Measurements from ENCODE around the gene SPNS1.
"Not testable (repeated sequence)": the region's sequence is repeated elsewhere in the genome, so short reads cannot be mapped to it uniquely, and the experiment has no call there.

GRCh38 chr16:28926284-28926683 lies 48.3 kb upstream of the SPNS1 start:
- TF ChIP-seq, protein P1, sequence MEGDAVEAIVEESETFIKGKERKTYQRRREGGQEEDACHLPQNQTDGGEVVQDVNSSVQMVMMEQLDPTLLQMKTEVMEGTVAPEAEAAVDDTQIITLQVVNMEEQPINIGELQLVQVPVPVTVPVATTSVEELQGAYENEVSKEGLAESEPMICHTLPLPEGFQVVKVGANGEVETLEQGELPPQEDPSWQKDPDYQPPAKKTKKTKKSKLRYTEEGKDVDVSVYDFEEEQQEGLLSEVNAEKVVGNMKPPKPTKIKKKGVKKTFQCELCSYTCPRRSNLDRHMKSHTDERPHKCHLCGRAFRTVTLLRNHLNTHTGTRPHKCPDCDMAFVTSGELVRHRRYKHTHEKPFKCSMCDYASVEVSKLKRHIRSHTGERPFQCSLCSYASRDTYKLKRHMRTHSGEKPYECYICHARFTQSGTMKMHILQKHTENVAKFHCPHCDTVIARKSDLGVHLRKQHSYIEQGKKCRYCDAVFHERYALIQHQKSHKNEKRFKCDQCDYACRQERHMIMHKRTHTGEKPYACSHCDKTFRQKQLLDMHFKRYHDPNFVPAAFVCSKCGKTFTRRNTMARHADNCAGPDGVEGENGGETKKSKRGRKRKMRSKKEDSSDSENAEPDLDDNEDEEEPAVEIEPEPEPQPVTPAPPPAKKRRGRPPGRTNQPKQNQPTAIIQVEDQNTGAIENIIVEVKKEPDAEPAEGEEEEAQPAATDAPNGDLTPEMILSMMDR (IDR thresholded peaks at IDR 0.05), result not testable (repeated sequence)
- not testable (repeated sequence) for TF ChIP-seq ZFX (IDR thresholded peaks at IDR 0.05; ENCODE audit: borderline replicate concordance)
